Measurements from ENCODE around the gene NFATC2.
A peak's percentile ranks its signal among the peaks of the same experiment; 100 is the strongest.
"Not testable (repeated sequence)": the region's sequence is repeated elsewhere in the genome, so short reads cannot be mapped to it uniquely, and the experiment has no call there.

NFATC2 gene

GRCh38 chr20:51567622-51568021, 25.1 kb upstream of the NFATC2 start:
- DNase-seq, result no peak

GRCh38 chr20:51566594-51566993, 24.1 kb upstream of the NFATC2 start:
- DNase-seq, result no peak

- no peak for DNase-seq
These were observed 23.0 kb upstream of the NFATC2 start for GRCh38 chr20:51565298-51566144.

- no peak for DNase-seq
These were observed 21.2 kb upstream of the NFATC2 start for GRCh38 chr20:51563486-51564332.

DNA sequence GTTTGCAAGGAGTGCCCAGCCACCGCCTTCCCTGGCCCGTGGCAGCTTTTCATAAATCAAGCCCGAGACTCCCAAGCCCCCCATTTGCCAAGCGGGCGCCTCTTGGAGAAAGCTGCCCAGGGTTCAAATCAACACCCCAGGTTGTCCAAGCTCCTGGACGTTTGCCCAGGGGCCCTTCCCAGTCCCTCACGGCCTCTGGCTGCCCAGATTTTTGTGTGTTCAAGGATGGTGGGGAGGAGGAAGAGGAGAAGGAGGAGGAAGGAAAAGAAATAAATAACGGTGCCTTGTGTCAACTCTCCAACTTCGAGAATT, 20.6 kb upstream of the NFATC2 start:
- no peak for DNase-seq

DNA sequence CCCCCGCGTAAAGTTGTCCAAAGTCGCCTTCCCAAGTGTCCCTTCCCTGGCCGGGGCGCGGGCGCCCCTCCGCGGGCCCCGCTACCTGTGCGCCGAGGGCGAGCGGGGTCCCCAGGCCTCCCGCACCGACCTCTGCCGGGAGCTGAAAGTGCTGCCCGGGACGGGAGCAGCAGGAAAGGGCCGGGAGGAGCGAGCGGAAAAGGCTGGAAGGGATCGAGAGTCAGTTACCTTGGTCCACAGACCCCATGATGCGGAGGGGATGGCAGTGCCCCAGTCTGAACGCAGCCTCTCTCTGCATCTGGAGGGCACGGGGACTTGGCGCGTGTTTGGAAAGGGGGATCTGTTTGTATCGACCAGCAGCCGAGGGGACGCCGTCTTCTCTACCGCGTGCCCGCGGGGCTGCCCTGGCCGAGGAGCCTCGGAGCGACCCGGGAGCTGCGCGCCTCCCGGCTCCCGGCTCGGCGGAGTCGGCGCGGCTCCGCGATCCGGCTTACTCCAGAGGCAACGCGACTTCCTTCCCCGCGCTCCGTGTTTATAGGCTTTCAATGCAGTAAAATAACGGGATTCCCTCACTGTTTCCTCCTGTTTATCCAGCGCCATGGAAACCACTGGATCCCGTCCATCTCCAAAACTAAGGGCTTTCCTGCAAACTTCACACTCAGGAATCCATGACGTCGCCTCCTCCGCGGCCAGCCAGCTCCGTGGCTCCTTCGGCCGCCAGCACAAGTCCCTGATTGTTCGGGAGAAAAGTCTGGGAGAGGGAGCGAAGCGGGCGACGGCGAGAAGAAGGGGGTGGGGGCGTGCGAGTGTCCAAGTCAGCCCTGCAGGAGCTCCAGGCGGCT, 20.0 kb upstream of the NFATC2 start:
- DNase-seq, result no peak

- DNase-seq, result no peak
These were observed 19.5 kb upstream of the NFATC2 start for GRCh38 chr20:51562027-51562331.

DNA sequence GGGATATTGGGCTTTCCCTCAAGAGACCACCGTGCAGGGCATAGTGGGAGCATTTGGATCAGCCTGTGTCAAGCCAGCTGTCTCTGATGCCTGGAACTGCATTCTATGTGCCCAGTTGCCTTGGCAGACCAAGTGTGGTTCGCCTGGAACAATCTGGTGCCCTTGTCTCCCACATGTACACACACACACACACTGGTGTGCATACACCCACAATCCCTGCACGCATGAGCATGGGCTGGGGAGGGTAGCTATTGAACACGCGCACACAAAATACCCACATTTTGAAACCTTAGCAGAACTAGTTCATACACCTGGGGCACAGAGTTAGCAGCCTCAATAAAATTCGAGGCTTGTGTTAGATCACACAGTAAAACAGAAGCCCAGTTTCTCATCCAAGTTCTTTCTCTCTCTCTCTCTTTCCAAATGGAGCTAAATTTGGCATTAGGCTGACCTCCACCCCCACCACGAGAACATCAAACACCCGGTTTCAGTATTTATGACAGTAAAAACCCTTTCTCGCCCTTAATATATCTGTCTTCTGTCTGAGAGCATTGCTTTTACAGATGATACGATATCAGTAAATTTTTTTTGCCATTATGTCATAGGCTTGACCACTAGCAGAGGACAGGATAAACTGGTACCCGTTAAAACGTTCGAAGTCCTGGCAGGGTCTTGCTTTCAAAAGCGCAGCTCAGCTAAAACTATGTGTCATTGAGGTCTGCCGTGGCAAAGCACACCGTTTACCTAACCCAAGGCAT, 18.2 kb upstream of the NFATC2 start:
- no peak for DNase-seq

- no peak for DNase-seq
These were observed 17.5 kb upstream of the NFATC2 start for GRCh38 chr20:51560042-51560441.

GRCh38 chr20:51554538-51555165, 12.1 kb upstream of the NFATC2 start:
- no peak for DNase-seq

DNA sequence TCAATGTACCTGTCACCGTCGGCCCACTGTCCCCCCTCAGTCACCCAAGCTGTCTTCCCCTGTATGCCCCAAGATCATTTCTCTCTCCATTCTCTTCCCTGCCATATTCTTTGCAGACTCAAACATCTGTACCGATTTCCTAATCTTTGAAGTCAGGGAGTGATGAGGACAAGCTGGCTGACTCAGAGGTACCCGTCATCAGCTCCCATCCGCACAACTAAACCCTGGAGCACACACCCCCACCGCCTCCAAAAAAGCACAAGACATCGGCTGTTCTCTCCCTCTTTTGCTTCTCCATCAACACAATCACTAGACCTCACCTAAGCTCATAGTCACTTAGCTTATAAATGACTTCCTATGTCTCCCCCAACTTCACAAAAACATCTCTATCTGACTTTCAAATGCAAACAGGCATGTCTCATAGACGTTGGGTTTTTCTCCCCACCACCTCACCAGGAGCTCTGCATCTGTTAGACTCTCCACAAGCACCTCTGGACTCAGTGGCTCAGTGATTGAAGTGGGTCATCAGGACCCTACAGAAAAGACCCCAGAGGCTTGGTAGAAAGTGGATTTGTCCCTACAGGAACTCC, 11.5 kb upstream of the NFATC2 start:
- DNase-seq, result no peak

DNA sequence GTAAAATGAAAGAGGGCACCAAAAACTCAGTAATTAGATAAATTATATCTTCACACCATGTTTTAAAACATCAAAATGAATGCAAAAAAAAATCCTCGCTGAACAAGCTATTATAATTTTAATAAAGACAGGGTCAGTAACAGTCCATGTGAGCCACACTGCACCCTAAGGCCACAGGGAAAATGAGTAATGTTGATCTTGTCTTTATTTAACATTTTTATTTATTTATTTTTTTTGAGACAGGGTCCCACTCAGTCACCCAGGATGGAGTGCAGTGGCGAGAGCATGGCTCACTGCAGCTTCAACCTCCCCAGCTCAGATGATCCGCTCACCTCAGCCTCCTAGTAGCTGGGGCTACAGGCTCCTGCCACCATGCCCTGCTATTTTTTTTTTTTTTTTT, 8.7 kb upstream of the NFATC2 start:
- DNase-seq, result no peak

- DNase-seq, result no peak
These were observed 7.0 kb upstream of the NFATC2 start for GRCh38 chr20:51549474-51549873.

GRCh38 chr20:51547951-51548350, 5.4 kb upstream of the NFATC2 start:
- no peak for DNase-seq

DNA sequence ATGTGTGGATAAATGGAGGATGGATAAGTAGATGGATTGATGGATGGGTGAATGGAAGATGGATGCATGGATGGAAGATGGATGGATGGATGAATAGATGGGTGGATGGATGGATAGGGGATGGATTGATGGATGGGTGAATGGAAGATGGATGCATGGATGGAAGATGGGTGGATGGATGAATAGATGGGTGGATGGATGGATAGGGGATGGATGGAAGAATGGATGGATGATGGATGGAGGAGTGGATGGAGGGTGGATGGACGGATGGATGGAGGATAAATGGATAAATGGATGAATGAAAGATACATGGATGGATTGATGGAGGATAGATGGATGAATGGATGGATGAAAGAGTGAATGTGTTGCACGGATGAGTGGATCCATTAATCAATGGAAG, 3.0 kb upstream of the NFATC2 start:
- no peak for DNase-seq

DNA sequence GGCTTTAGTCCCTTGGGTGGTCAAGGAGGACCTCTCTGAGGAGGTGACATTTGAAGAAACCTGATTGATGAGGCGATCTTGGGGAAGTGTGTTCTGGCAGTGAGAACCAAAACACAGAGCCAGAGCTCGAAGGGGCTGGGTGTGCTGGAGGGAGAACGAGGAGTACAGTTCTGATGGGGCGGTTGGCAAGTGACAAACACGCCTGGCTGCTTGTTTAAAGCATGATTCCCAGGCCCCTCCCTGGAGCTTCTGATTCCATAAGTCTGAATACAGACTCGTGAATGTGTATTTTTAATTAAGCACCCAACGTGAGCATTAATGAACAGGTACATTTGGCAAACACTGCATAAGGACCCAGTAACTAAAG, 886 bp upstream of the NFATC2 start:
- DNase-seq, result no peak

DNA sequence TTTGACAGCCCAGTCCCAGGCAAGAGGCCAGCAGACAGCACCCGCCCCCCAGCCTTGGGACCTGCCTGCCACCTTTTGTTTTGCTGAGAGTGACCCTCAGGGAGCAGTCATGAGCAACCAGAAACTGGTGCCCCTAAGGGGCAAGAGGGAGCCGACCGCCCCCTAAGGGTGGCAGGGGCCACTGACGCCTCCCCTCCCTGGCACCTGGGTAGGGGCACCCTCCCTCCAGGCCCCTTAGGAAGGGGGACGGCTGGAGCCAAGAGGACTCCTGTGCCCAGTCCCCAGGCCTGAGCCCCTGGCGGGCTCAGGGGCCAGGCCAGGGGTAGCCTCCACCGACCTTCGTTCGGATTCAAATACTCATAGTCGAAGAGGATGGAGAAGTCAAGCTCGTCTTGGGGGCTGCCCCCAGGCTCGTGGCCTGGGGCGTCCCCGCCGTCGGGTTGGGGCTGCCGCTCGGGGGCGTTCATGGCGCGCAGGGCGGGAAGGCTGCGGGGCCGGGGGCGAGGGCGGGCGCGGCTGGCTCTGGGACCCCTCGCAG, 417 bp downstream of the NFATC2 start:
- DNase-seq, result peak; percentile 68 to 70

DNA sequence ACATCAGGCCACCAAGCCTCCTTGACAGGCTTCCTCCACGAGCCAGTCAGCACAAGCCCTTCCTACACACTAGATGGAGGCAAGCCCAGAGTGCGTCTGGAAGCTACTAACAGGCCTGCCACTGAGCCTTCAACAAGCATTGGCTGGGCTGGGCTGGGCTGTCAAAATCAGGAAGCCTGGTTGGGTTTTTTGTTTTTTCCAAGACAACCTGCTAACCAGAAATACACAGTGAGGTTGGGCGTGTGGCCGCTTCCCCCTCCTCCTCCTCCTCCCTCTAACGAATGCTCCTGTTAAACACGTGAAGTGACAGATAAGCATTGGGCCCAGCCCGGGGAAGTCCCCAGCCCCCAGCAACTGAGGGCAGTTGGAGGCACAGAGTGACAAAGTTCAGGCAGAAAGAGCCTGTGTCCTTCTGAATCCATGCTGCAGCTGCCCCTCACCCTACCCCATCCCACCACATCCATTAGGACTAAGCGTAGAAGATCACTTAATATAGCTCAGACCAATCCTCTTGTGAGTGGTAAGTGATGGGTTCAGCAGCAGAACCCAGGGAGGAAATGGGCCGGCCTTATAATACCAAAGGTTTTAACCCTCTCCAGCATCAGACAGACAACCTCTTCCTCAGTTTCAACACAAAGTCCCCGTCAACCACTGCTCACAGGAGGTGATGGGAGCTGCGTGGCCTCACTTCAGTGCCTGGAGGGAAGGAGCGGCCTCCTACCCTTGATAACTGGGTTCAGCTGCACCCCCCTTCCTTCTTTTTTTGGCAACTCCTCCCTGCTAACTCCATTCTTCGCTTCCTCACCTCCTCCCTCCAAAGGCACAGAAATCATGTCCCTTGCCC, 1.1 kb downstream of the NFATC2 start:
- peak; percentile 86 to 93 for DNase-seq

GRCh38 chr20:51540580-51540979, 1.9 kb downstream of the NFATC2 start:
- peak in 1 of 2 donors; percentile 70 for DNase-seq

DNA sequence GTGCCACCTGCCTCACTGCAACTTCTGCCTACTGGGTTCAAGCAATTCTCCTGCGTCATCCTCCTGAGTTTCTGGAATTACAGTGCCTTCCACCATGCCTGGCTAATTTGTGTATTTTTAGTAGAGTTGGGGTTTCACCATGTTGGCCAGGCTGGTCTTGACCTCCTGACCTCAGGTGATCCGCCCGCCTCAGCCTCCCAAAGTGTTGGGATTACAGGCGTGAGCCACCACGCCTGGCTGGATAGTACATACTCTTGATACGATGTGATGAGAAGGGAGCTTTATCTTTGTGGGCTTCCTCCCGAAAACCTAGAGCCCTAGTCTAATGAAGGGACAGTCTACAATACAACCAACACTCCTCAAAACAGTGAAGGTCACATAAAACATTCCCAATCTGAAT, 2.4 kb downstream of the NFATC2 start:
- DNase-seq, result not testable (repeated sequence)

All from CD4-positive, alpha-beta T cell treated with Interleukin-4 for 1 hour (primary cell).